IPS-20b (cell line): ENCODE measurements around the gene NLK.
"Not testable (repeated sequence)": the region's sequence is repeated elsewhere in the genome, so short reads cannot be mapped to it uniquely, and the experiment has no call there.

ENCODE experiments used
- H3K27ac ChIP-seq: one replicate; pipeline ENCODE4 v1.5.1; 2013; ENCODE audit warnings: low read length
- H3K27me3 ChIP-seq: 2 replicates; pipeline ENCODE4 v1.6.1; 2013; ENCODE audit warnings: mild to moderate bottlenecking, low read length, inconsistent platforms; ENCODE audit not compliant: insufficient read depth
- H3K36me3 ChIP-seq: 2 replicates; pipeline ENCODE4 v1.6.1; 2013; ENCODE audit warnings: low read depth, mild to moderate bottlenecking, inconsistent platforms, low read length, moderate library complexity; ENCODE audit not compliant: insufficient read depth
- H3K4me1 ChIP-seq: 2 replicates; pipeline ENCODE4 v1.6.1; 2013; ENCODE audit warnings: mild to moderate bottlenecking, control low read depth, inconsistent platforms, low read length, moderate library complexity; ENCODE audit not compliant: insufficient read depth
- H3K4me3 ChIP-seq: 2 replicates; pipeline ENCODE4 v1.5.1; 2013; ENCODE audit warnings: mild to moderate bottlenecking, low read length, inconsistent platforms
- H3K9ac ChIP-seq: 2 replicates; pipeline ENCODE4 v1.6.1; 2013; ENCODE audit warnings: low read depth, mild to moderate bottlenecking, inconsistent platforms, low read length, moderate library complexity
- H3K9me3 ChIP-seq: 2 replicates; pipeline ENCODE4 v1.6.1; 2013; ENCODE audit warnings: mild to moderate bottlenecking, low read depth, low read length, inconsistent platforms; ENCODE audit not compliant: insufficient read depth

Gene NLK

GRCh38 chr17:28227316-28228108 is 185.0 kb downstream of the NLK start:
- Histone ChIP-seq H3K4me1 (peaks cover 12% of the 10 kb centered on the region), H3K9ac (peak overlapping the region; percentile 83), H3K4me3 (peak overlapping the region; percentile 90), H3K36me3 (no peaks in the 10 kb centered on the region), H3K9me3 (no peaks in the 10 kb centered on the region), H3K27ac (no peak overlapping the region), H3K27me3 (peaks cover 9% of the 10 kb centered on the region; the same call in 1 of the 2 replicates)

GRCh38 chr17:28228109-28228840 is 185.8 kb downstream of the NLK start:
- Histone ChIP-seq H3K27ac (no peak overlapping the region), H3K9ac (peak overlapping the region; percentile 83; the same call in 1 of the 2 replicates), H3K4me1 (peaks cover 12% of the 10 kb centered on the region), H3K9me3 (no peaks in the 10 kb centered on the region), H3K27me3 (peaks cover 9% of the 10 kb centered on the region; the same call in 1 of the 2 replicates), H3K4me3 (peak overlapping the region; percentile 90), H3K36me3 (no peaks in the 10 kb centered on the region)

GRCh38 chr17:28228986-28229729 is 186.7 kb downstream of the NLK start:
- Histone ChIP-seq H3K9me3 (no peaks in the 10 kb centered on the region), H3K27me3 (peaks cover 9% of the 10 kb centered on the region; the same call in 1 of the 2 replicates), H3K4me3 (no peak overlapping the region), H3K36me3 (no peaks in the 10 kb centered on the region), H3K27ac (no peak overlapping the region), H3K9ac (peak overlapping the region; percentile 83; the same call in 1 of the 2 replicates), H3K4me1 (peaks cover 12% of the 10 kb centered on the region)

- Histone ChIP-seq H3K9me3 (no peaks in the 10 kb centered on the region), H3K4me1 (peaks cover 12% of the 10 kb centered on the region), H3K27ac (no peak overlapping the region), H3K4me3 (no peak overlapping the region), H3K9ac (no peak overlapping the region), H3K36me3 (no peaks in the 10 kb centered on the region), H3K27me3 (peaks cover 9% of the 10 kb centered on the region; the same call in 1 of the 2 replicates)
Observed at GRCh38 chr17:28230011-28230410, 187.5 kb downstream of the NLK start.

- peaks cover 12% of the 10 kb centered on the region for H3K4me1 ChIP-seq
- not testable (repeated sequence) for H3K4me3 ChIP-seq, H3K27me3 ChIP-seq, H3K9ac ChIP-seq, H3K36me3 ChIP-seq, H3K27ac ChIP-seq, H3K9me3 ChIP-seq
Observed at GRCh38 chr17:28230607-28231006, 188.1 kb downstream of the NLK start.

GRCh38 chr17:28231624-28232023 is 189.1 kb downstream of the NLK start:
- H3K4me3 ChIP-seq, H3K9me3 ChIP-seq, H3K9ac ChIP-seq, H3K27ac ChIP-seq, H3K27me3 ChIP-seq, H3K36me3 ChIP-seq: not testable (repeated sequence)
- peaks cover 12% of the 10 kb centered on the region for H3K4me1 ChIP-seq

- H3K36me3 ChIP-seq, H3K9me3 ChIP-seq, H3K4me3 ChIP-seq, H3K27ac ChIP-seq, H3K9ac ChIP-seq, H3K27me3 ChIP-seq: not testable (repeated sequence)
- H3K4me1 ChIP-seq = peaks cover 12% of the 10 kb centered on the region
Observed at GRCh38 chr17:28232966-28233870, 190.7 kb downstream of the NLK start.

- not testable (repeated sequence) for H3K27ac ChIP-seq, H3K9me3 ChIP-seq, H3K4me1 ChIP-seq, H3K4me3 ChIP-seq, H3K9ac ChIP-seq, H3K36me3 ChIP-seq, H3K27me3 ChIP-seq
Observed at GRCh38 chr17:28233872-28234856, 191.7 kb downstream of the NLK start.

- not testable (repeated sequence) for H3K4me3 ChIP-seq, H3K9me3 ChIP-seq, H3K9ac ChIP-seq, H3K36me3 ChIP-seq, H3K27ac ChIP-seq, H3K27me3 ChIP-seq, H3K4me1 ChIP-seq
Observed at GRCh38 chr17:28235066-28235700, 192.7 kb downstream of the NLK start.

GRCh38 chr17:28236033-28236653 is 193.7 kb downstream of the NLK start:
- H3K9ac ChIP-seq, H3K9me3 ChIP-seq, H3K27ac ChIP-seq, H3K36me3 ChIP-seq, H3K27me3 ChIP-seq, H3K4me3 ChIP-seq, H3K4me1 ChIP-seq: not testable (repeated sequence)
